ENCODE data around the gene RSPO4. TPM values are rescaled to one million over a fixed set of nuclear protein-coding genes. Genes with fewer than 3 reads are reported as not detected.

RSPO4 gene
- total and polyA plus RNA-seq, 8 donors: 0.25 TPM; not detected in 7

DNA sequence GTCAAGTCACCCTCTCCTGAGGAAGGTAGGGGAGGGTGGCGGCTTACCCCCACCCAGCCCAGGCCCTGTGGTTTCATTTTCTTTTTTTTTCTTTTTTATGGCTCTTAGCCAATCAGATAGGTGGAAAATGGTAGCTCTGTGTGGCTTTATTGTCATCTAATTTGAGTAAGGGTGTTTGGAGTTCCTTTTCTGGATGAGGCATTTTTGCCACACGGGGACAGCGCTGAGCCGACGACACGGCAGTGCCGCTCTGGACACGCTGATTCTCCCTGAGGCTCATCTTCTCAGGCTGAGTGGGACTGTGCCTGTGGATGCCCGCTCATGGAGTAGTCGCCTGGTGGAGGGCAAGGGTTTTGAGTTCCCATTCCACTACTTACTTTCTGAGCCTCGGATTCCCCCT, 48.4 kb downstream of the RSPO4 start:
- no peak for DNase-seq
- Histone ChIP-seq H3K4me3 (no peak overlapping the region), H3K36me3 (no peaks in the 10 kb centered on the region), H3K27ac (no peak overlapping the region), H3K27me3 (peaks cover 0 to 74% (median 27%) of the 10 kb centered on the region in 3 donors), H3K4me1 (peaks cover 0 to 5% (median 4%) of the 10 kb centered on the region in 4 donors), H3K9me3 (no peaks in the 10 kb centered on the region)
- intact Hi-C loops (cut with DNase I; ENCODE audit: low total_unique reads): no loop called here
- TF ChIP-seq, protein P1, sequence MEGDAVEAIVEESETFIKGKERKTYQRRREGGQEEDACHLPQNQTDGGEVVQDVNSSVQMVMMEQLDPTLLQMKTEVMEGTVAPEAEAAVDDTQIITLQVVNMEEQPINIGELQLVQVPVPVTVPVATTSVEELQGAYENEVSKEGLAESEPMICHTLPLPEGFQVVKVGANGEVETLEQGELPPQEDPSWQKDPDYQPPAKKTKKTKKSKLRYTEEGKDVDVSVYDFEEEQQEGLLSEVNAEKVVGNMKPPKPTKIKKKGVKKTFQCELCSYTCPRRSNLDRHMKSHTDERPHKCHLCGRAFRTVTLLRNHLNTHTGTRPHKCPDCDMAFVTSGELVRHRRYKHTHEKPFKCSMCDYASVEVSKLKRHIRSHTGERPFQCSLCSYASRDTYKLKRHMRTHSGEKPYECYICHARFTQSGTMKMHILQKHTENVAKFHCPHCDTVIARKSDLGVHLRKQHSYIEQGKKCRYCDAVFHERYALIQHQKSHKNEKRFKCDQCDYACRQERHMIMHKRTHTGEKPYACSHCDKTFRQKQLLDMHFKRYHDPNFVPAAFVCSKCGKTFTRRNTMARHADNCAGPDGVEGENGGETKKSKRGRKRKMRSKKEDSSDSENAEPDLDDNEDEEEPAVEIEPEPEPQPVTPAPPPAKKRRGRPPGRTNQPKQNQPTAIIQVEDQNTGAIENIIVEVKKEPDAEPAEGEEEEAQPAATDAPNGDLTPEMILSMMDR (IDR thresholded peaks at IDR 0.05): no peak
- TF ChIP-seq EP300 (IDR thresholded peaks at IDR 0.05): no peak
- no peak for TF ChIP-seq POLR2AphosphoS5 (IDR thresholded peaks at IDR 0.05)
- no peak for TF ChIP-seq POLR2A (IDR thresholded peaks at IDR 0.05)
- 27 to 48% (median 42%) methylated on average over 11 of the region's 11 CpGs for WGBS, 5 donors

DNA sequence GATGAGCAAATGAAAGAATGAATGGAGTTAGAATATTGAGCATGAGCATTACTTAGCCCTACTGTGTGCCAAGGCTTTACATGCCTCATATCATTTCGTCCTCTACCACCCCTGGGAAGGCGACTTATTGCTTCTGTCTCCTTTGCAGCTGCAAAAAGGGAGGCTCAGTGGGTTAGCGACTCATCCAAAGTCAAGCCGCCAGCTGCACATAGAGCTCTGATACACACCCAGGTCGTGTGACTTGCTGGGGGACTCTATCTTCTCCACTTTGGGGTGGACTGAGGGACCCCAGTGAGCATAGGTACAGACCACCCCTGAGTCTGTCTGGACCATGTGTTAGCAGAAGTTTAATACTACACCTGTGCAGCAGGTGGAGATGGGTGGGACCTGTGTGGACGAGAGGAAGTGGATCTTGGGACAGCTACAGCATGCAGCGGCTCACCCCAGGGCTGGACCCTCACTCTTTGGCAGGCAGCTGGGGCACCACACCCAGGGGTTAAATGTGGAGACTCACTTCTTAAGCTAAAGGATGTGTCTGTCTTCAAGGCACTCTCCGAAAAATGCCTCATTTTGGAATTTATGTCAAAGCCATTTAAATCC, 49.8 kb downstream of the RSPO4 start:
- no peak for DNase-seq
- intact Hi-C loops (cut with DNase I; ENCODE audit: low total_unique reads): no loop called here
- WGBS, 5 donors: 50 to 65% (median 63%) methylated on average over 8 of the region's 8 CpGs
- H3K27me3 ChIP-seq: peaks cover 0 to 65% (median 18%) of the 10 kb centered on the region in 3 donors
- TF ChIP-seq POLR2A (IDR thresholded peaks at IDR 0.05): no peak
- TF ChIP-seq EP300 (IDR thresholded peaks at IDR 0.05): no peak
- no peak for TF ChIP-seq POLR2AphosphoS5 (IDR thresholded peaks at IDR 0.05)
- TF ChIP-seq, protein P1 (IDR thresholded peaks at IDR 0.05): no peak
- H3K4me3 ChIP-seq: no peak overlapping the region
- H3K9me3 ChIP-seq: no peaks in the 10 kb centered on the region
- peaks cover 0 to 5% (median 4%) of the 10 kb centered on the region in 4 donors for H3K4me1 ChIP-seq
- H3K36me3 ChIP-seq: no peaks in the 10 kb centered on the region
- H3K27ac ChIP-seq: no peak overlapping the region

DNA sequence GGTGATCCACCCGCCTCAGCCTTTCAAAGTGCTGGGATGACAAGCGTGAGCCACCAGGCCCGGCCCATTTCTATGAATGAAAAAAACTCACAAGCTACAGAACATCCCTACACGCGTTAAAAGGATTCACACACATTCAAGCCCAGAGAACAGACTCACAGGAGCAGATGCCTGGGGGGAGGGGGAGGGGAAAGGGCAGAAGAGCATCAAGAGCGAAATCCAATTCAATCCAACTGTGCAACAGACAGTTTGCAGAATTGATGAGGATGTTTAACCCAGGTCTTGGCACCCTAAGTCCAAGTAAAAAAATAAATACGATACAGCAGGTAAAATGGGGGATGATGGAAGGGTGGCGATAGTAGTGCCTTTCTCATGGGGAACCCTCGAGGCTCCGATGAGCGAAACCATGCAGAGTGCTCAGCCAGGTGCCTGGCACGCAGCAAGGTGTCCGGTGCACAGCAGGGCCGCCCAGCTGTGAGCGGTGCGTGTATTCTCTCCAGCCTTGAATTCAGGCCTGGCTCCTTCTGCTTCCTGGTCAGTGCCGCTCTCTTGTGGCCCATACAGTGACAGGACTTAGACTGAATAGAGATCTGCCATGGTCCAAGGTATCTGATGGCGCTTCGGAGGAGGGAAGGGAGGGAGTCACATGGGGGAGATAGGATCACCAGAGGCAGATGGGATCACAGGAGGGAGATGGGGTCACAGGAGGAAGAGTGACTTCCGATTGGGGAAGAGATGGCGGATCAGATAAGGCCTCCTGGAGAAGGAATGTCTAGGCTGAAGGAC, 50.5 kb downstream of the RSPO4 start:
- peaks cover 0 to 5% (median 4%) of the 10 kb centered on the region in 4 donors for H3K4me1 ChIP-seq
- peaks cover 0 to 65% (median 15%) of the 10 kb centered on the region in 3 donors for H3K27me3 ChIP-seq
- no peaks in the 10 kb centered on the region for H3K36me3 ChIP-seq
- intact Hi-C loops (cut with DNase I; ENCODE audit: low total_unique reads): no loop called here
- no peak overlapping the region for H3K27ac ChIP-seq
- TF ChIP-seq, protein P1 (IDR thresholded peaks at IDR 0.05): no peak
- TF ChIP-seq POLR2A (IDR thresholded peaks at IDR 0.05): no peak
- TF ChIP-seq POLR2AphosphoS5 (IDR thresholded peaks at IDR 0.05): no peak
- no peak for TF ChIP-seq EP300 (IDR thresholded peaks at IDR 0.05)
- H3K4me3 ChIP-seq: no peak overlapping the region
- no peak for DNase-seq
- H3K9me3 ChIP-seq: no peaks in the 10 kb centered on the region
- WGBS, 5 donors: 76 to 83% (median 82%) methylated on average over 21 of the region's 21 CpGs

DNA sequence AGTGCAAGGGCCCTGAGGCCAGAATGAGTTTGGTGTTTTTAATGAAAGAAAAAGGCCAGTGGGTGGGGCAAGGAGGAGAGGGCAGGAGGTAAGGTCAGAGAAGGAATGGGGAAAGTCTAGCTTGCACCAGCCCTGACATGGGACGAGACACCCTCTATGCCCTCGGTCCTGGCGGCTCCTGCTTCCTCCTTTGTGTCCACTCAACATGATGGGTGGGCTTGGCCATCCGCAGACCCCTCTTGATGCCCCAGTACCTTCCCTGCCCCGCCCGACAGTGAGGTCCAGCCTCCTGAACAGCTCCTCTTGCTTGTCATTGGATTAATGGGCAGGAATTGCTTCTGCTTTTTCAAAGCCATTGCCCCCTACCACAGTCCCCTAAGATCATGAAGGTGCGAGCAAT, 52.4 kb downstream of the RSPO4 start:
- H3K27me3 ChIP-seq: peaks cover 0 to 64% (median under 1%) of the 10 kb centered on the region in 3 donors
- intact Hi-C loops (cut with DNase I; ENCODE audit: low total_unique reads): no loop called here
- H3K27ac ChIP-seq: no peak overlapping the region
- H3K4me3 ChIP-seq: no peak overlapping the region
- no peaks in the 10 kb centered on the region for H3K36me3 ChIP-seq
- DNase-seq: no peak
- H3K9me3 ChIP-seq: no peaks in the 10 kb centered on the region
- TF ChIP-seq EP300 (IDR thresholded peaks at IDR 0.05) (no peak), POLR2A (IDR thresholded peaks at IDR 0.05) (no peak), POLR2AphosphoS5 (IDR thresholded peaks at IDR 0.05) (no peak)
- TF ChIP-seq, protein P1 (IDR thresholded peaks at IDR 0.05): no peak
- H3K4me1 ChIP-seq: no peaks in the 10 kb centered on the region
- WGBS, 5 donors: 88 to 94% (median 89%) methylated on average over 7 of the region's 7 CpGs

Data from stomach (tissue), 9 donors.